ENCODE results near the gene PCDHGC3.

The PCDHGC3 gene

DNA sequence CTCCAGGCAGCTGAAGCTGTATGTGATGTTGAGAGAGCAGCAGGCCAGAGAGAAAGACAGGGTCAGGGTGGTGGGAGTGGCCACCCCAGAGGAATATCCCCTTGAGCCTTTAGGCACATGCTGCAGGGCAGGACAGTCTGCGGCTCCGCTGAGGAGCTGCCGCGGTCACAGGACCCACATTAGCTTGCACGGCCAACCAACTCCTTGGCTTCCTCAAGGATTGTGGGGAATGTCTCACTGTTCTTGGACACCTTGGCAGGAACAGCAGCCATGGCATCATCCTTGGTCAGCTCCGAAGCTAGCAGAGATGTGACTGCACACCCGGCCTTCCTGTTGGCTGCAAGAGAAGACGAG, 40.9 kb downstream of the PCDHGC3 start:
- H3K27ac ChIP-seq (ENCODE audit: low read length): no peak overlapping the region

DNA sequence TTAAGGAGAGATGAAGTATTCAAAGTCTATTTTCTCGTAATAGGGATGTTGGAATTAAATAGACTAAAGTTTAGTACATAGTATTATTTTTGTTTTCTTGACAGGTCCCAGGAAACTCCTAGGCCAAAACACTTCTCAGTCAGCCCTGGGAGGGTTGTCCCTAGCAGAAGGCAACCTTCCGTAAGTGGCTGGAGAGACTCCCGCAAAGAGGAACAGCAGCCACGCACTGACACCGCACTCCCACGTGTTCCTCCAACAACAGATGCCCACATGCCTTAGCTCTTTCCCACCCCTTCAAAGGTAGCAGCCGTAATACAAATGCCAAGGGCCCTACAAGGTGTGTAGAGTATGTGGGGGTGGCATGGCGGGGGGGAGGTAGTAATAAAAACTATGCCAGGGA, 41.5 kb downstream of the PCDHGC3 start:
- Histone ChIP-seq H4K20me1 (ENCODE audit: insufficient read depth, low read length) (no peaks in the 10 kb centered on the region), H3K27me3 (ENCODE audit: low read depth, low read length) (no peaks in the 10 kb centered on the region), H3K36me3 (replicated peaks; ENCODE audit: low read depth, low read length) (peaks cover 2% of the 10 kb centered on the region), H3K9ac (ENCODE audit: low read length) (no peak overlapping the region), H3K4me1 (ENCODE audit: low read length) (peaks cover 17% of the 10 kb centered on the region), H3K4me3 (ENCODE audit: low read length) (no peak overlapping the region), H3K27ac (ENCODE audit: low read length) (no peak overlapping the region), H3K9me3 (ENCODE audit: insufficient read depth, low read length) (no peaks in the 10 kb centered on the region), H2AFZ (ENCODE audit: low read depth, low read length) (no peak overlapping the region), H3K79me2 (ENCODE audit: low read length) (no peaks in the 10 kb centered on the region), H3K4me2 (ENCODE audit: low read length) (no peak overlapping the region)
- no peak for TF ChIP-seq EZH2phosphoT487 (IDR thresholded peaks at IDR 0.05; ENCODE audit: low read depth)
- TF ChIP-seq, protein P1, sequence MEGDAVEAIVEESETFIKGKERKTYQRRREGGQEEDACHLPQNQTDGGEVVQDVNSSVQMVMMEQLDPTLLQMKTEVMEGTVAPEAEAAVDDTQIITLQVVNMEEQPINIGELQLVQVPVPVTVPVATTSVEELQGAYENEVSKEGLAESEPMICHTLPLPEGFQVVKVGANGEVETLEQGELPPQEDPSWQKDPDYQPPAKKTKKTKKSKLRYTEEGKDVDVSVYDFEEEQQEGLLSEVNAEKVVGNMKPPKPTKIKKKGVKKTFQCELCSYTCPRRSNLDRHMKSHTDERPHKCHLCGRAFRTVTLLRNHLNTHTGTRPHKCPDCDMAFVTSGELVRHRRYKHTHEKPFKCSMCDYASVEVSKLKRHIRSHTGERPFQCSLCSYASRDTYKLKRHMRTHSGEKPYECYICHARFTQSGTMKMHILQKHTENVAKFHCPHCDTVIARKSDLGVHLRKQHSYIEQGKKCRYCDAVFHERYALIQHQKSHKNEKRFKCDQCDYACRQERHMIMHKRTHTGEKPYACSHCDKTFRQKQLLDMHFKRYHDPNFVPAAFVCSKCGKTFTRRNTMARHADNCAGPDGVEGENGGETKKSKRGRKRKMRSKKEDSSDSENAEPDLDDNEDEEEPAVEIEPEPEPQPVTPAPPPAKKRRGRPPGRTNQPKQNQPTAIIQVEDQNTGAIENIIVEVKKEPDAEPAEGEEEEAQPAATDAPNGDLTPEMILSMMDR (IDR thresholded peaks at IDR 0.05; ENCODE audit: low read depth, low read length): no peak

More for the DNA sequence above, 40.9 kb downstream of the PCDHGC3 start:
- Histone ChIP-seq H4K20me1 (ENCODE audit: insufficient read depth, low read length) (no peaks in the 10 kb centered on the region), H3K4me2 (ENCODE audit: low read length) (no peak overlapping the region), H2AFZ (ENCODE audit: low read depth, low read length) (no peak overlapping the region), H3K27me3 (ENCODE audit: low read depth, low read length) (no peaks in the 10 kb centered on the region), H3K4me1 (ENCODE audit: low read length) (peaks cover 24% of the 10 kb centered on the region), H3K9ac (ENCODE audit: low read length) (no peak overlapping the region), H3K4me3 (ENCODE audit: low read length) (no peak overlapping the region), H3K36me3 (replicated peaks; ENCODE audit: low read depth, low read length) (peaks cover 2% of the 10 kb centered on the region), H3K9me3 (ENCODE audit: insufficient read depth, low read length) (no peaks in the 10 kb centered on the region), H3K79me2 (ENCODE audit: low read length) (no peaks in the 10 kb centered on the region)
- TF ChIP-seq, protein P1 (IDR thresholded peaks at IDR 0.05; ENCODE audit: low read depth, low read length): no peak
- TF ChIP-seq EZH2phosphoT487 (IDR thresholded peaks at IDR 0.05; ENCODE audit: low read depth): no peak

DNA sequence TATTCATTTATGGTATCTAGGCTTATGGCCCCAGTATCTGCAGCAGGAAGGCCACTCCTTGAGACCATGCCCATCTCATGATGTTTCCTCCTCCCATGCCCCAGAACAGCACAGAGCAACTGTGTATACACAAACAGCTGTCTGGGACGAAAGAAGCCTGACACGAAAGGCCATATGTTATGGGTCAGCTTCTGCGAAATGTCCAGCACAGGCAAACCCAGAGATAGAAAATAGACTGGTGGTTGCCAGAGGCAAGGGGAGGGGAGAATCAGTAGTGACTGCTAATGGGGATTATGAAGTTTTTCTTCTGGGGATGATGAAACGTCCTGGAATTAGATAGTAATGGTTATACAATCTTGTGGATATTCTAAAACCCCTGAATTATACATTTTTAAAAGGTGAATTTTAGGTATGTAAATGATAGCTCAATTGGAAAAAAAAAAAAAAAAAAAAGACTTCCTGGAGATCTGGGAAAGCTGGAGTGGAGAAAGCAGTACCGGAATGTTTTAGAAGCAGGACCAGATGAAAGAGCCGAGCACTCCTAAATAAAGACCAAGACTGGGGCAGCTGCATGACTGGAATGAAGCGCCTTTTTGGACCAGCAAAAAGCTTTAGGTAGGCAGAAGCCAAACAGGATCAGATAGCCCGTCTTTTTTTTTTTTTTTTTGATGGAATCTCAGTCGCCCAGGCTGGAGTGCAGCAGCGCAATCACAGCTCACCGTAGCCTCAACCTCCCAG, 42.3 kb downstream of the PCDHGC3 start:
- no peaks in the 10 kb centered on the region for H3K9me3 ChIP-seq (ENCODE audit: insufficient read depth, low read length)
- peaks cover 15% of the 10 kb centered on the region for H3K4me1 ChIP-seq (ENCODE audit: low read length)
- no peak overlapping the region for H2AFZ ChIP-seq (ENCODE audit: low read depth, low read length)
- H3K79me2 ChIP-seq (ENCODE audit: low read length): no peaks in the 10 kb centered on the region
- no peaks in the 10 kb centered on the region for H3K27me3 ChIP-seq (ENCODE audit: low read depth, low read length)
- H4K20me1 ChIP-seq (ENCODE audit: insufficient read depth, low read length): no peaks in the 10 kb centered on the region
- H3K27ac ChIP-seq (ENCODE audit: low read length): no peak overlapping the region
- no peak overlapping the region for H3K4me2 ChIP-seq (ENCODE audit: low read length)
- TF ChIP-seq EZH2phosphoT487 (IDR thresholded peaks at IDR 0.05; ENCODE audit: low read depth): no peak
- TF ChIP-seq, protein P1 (IDR thresholded peaks at IDR 0.05; ENCODE audit: low read depth, low read length): no peak
- H3K36me3 ChIP-seq (replicated peaks; ENCODE audit: low read depth, low read length): peaks cover 2% of the 10 kb centered on the region
- no peak overlapping the region for H3K9ac ChIP-seq (ENCODE audit: low read length)
- no peak overlapping the region for H3K4me3 ChIP-seq (ENCODE audit: low read length)

DNA sequence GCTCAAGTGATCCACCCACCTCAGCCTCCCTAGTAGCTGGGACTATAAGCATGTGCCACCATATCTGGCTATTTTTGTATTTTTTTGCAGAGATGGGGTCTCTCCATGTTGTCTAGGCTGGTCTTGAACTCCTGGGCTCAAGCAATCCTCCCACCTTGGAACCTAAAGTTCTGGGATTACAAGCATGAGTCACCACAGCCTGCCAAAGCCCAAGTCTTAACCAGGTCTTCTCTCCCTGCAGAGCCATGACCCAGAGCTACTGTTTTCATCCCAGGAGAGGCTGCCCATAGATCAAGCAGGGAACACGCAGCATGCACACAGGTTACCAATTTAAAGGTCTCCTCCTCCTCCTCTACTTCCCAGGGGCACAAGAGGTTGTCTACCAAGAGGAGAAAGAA, 42.9 kb downstream of the PCDHGC3 start:
- no peak overlapping the region for H3K4me2 ChIP-seq (ENCODE audit: low read length)
- H3K27me3 ChIP-seq (ENCODE audit: low read depth, low read length): no peaks in the 10 kb centered on the region
- H2AFZ ChIP-seq (ENCODE audit: low read depth, low read length): no peak overlapping the region
- H4K20me1 ChIP-seq (ENCODE audit: insufficient read depth, low read length): no peaks in the 10 kb centered on the region
- no peak for TF ChIP-seq EZH2phosphoT487 (IDR thresholded peaks at IDR 0.05; ENCODE audit: low read depth)
- TF ChIP-seq, protein P1 (IDR thresholded peaks at IDR 0.05; ENCODE audit: low read depth, low read length): no peak
- no peak overlapping the region for H3K9ac ChIP-seq (ENCODE audit: low read length)
- peaks cover 2% of the 10 kb centered on the region for H3K36me3 ChIP-seq (replicated peaks; ENCODE audit: low read depth, low read length)
- no peak overlapping the region for H3K27ac ChIP-seq (ENCODE audit: low read length)
- H3K4me3 ChIP-seq (ENCODE audit: low read length): no peak overlapping the region
- H3K4me1 ChIP-seq (ENCODE audit: low read length): peaks cover 10% of the 10 kb centered on the region
- no peaks in the 10 kb centered on the region for H3K79me2 ChIP-seq (ENCODE audit: low read length)
- H3K9me3 ChIP-seq (ENCODE audit: insufficient read depth, low read length): no peaks in the 10 kb centered on the region
